Measurements from ENCODE around the gene REV1.
"Not testable (repeated sequence)": the region's sequence is repeated elsewhere in the genome, so short reads cannot be mapped to it uniquely, and the experiment has no call there.

Gene REV1

GRCh38 chr2:99489761-99490622 lies at the start of gene REV1:
Gene REV1, minus strand, starts transcription at chr2:99490017. Its CDS starts 25,042 bp downstream, at chr2:99464975.
- no peak for FAIRE-seq

GRCh38 chr2:99537910-99538485 lies 48.2 kb upstream of the REV1 start:
- no peak for FAIRE-seq

DNA sequence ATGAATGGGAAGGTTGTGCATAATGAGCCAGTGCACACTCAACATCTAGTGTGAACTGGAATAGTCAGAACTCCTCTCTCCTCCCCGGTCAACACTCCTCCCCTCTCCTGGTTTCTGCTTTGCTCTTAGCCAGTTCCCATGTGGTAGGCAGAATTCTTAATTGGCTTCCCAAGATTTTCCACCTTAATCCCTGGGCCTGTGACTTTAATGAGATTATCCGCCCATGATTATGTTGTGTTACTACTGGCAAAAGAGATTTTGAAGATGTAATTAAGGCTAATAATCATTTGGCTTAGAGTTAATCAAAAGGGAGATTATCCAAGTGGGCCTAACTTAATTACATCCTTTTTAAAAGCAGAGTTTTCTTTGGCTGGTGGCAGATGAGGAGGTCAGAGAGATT lies 34.2 kb upstream of the REV1 start:
- FAIRE-seq = no peak

GRCh38 chr2:99522157-99522556 lies 32.3 kb upstream of the REV1 start:
- no peak for FAIRE-seq

DNA sequence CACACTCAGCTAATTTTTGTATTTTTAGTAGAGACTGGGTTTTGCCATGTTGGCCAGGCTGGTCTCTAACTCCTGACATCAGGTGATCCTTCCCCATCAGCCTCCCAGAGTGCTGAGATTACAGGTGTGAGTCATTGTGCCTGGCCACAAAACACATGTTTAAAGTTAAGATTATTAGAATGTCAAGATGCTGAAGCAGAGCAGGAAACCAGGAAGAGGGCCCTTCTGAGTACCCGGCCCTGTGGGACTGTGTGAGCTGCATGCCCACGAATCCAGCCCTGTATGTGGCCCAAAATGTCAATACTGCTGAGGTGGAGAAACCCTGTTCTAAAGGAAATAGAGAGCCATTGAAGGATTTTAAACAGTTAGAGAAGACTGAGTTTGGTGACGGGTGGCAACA lies 31.0 kb upstream of the REV1 start:
- no peak for FAIRE-seq

GRCh38 chr2:99520195-99520594 lies 30.4 kb upstream of the REV1 start:
- no peak for FAIRE-seq

- no peak for FAIRE-seq
Measured at GRCh38 chr2:99514357-99514756, 24.5 kb upstream of the REV1 start.

- no peak for FAIRE-seq
Measured at GRCh38 chr2:99512181-99512591, 22.4 kb upstream of the REV1 start.

DNA sequence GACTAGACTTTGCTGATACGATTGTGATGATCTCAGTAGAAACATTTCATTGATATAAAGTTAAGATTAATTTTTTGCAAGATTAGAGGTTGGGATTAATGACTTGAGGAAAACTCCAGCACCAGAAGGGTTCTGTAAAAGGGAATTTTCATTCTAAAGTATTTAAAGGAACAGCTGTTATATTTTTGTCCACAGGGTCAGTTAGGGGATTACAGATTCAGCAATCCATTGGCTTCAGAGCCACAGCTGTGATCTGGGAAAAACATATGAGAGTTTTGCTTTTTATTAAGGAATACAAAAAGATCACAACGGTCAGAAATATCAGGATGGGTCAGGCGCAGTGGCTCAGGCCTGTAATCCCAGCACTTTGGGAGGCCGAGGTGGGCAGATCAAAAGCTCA lies 19.6 kb upstream of the REV1 start:
- no peak for FAIRE-seq

- FAIRE-seq = no peak
Measured at GRCh38 chr2:99507937-99508818, 18.4 kb upstream of the REV1 start.

- no peak for FAIRE-seq
Measured at GRCh38 chr2:99504844-99505584, 15.2 kb upstream of the REV1 start.

- not testable (repeated sequence) for FAIRE-seq
Measured at GRCh38 chr2:99503662-99504416, 14.0 kb upstream of the REV1 start.

DNA sequence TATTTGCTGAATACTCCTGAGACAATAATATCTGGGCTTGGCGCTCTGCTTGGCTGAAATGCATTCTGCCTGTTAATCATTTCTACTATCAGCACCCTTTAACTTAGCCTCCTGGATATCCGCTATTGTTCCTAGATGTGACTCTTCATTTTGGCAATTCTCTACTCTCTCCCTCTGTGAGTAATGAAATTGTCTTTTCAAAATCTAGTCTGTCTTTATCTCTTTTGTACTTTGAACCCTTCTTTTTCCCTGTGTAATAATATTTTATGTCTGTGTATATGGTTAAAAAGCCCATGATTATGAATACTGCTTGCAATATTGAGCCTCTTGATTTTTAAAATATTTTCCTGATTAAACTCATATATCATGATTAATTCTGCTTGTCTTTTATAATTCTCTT lies 6.2 kb upstream of the REV1 start:
- FAIRE-seq = no peak

- no peak for FAIRE-seq
Measured at GRCh38 chr2:99495115-99495860, 5.5 kb upstream of the REV1 start.

DNA sequence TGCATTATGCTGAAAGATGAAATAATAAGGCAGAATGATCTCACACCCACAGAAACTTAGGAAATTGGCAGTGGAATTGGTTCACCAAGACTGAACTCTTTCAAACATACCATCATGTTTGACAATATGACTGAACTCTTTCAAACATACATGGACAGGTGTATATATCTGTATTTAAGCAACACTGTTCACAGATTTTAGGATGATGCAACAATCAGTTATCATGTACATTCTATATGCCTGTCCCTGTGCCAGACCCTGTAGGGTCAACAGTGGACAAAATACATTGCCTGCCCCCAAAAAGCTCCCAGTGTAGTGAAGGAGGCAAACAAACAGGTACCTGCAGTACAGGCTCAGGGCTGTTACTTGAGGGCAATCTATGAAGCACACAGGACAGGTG lies 2.9 kb upstream of the REV1 start:
- no peak for FAIRE-seq

GRCh38 chr2:99490623-99491461 lies 1.0 kb upstream of the REV1 start:
- no peak for FAIRE-seq

DNA sequence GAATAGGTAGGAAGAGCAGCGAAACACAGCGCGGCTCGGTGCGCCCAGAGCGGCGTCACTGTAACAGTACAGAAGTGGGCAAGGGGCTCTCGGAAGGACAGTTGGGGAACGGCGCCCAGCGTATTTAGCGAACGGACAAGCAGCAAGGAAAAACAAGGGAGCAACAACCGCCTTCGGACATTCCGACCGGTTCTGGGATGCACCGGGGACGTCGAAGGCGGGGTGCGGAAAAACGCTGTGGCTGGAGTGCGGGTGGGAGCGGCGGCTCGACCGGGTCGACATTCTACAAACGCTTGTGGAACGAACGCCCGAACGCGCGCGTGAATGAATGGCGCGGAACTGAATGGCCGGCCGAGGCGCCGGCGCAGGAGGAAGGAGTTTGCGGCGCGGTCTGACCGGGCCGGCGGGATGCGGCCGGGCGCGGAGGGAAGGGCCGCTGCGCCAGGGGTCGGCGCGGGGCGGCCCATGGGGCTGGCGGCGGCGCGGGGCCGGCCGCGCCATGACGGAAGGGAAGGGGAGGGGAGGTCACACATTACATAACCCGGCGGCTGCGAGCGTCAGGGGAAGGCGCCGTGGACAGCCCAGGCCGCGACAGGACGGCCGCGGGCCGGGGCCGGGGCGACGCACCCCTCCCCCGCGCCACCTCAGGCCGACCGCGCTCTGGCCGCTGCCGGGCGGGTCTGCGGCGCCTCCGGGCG lies 605 bp downstream of the REV1 start:
- no peak for FAIRE-seq

- no peak for FAIRE-seq
Measured at GRCh38 chr2:99488539-99489062, 1.2 kb downstream of the REV1 start.

DNA sequence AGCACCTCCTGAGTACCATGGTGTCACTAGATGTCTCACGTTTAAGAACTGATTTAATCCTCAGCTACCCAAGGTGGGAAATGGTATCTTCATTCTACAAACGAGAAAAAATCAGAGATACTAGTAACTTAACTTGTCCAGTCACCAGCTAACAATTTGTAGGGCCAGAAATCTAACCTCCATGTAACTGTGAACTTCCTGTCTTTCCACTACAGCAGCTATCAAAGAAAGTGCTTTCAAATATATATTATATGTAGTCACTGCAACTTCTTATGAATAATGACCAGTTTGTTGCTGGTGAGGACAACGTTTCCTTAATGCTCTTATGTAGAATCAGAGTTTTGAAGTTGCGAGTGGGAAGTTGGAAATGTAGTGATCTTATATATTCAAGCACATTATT lies 1.9 kb downstream of the REV1 start:
- FAIRE-seq = no peak

Data from colon (tissue), 2 donors.